ENCODE data around the gene UVSSA.

UVSSA gene

GRCh38 chr4:1367230-1367935, 20.4 kb downstream of the UVSSA start:
- TF ChIP-seq, protein P1, sequence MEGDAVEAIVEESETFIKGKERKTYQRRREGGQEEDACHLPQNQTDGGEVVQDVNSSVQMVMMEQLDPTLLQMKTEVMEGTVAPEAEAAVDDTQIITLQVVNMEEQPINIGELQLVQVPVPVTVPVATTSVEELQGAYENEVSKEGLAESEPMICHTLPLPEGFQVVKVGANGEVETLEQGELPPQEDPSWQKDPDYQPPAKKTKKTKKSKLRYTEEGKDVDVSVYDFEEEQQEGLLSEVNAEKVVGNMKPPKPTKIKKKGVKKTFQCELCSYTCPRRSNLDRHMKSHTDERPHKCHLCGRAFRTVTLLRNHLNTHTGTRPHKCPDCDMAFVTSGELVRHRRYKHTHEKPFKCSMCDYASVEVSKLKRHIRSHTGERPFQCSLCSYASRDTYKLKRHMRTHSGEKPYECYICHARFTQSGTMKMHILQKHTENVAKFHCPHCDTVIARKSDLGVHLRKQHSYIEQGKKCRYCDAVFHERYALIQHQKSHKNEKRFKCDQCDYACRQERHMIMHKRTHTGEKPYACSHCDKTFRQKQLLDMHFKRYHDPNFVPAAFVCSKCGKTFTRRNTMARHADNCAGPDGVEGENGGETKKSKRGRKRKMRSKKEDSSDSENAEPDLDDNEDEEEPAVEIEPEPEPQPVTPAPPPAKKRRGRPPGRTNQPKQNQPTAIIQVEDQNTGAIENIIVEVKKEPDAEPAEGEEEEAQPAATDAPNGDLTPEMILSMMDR (IDR thresholded peaks at IDR 0.05; ENCODE audit: control extremely low read depth, extremely low read depth, low read depth, missing control alignments): no peak
- CTCF ChIA-PET: no interaction called here
- POLR2A ChIA-PET: no interaction called here
- no peak for DNase-seq (ENCODE audit: extremely low spot score)

DNA sequence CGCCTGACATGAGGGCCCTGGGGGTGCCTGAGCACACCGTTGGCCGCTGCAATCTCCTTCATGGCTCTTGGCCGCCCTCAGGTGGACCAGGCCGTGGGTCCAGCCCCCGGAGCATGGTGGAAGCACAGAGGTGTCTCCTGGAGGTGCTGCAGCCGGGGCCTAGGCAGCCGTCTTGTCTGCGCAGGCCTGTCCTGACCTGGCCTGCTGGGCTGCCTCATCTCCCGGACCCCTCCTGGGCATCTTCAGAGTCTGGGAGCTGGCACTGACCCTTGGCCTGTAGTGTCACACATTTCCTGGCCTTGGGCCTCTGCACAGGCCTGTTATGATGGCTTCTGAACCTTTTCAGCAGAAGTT, 20.9 kb downstream of the UVSSA start:
- no peak for DNase-seq (ENCODE audit: extremely low spot score)
- ChIA-PET POLR2A (no interaction called here), CTCF (interaction anchor here (1.3 kb wide), 1 partner anchor 14 kb away, joined by 3 read pairs; no protein-coding TSS in a partner anchor)
- TF ChIP-seq, protein P1 (IDR thresholded peaks at IDR 0.05; ENCODE audit: control extremely low read depth, extremely low read depth, low read depth, missing control alignments): no peak

DNA sequence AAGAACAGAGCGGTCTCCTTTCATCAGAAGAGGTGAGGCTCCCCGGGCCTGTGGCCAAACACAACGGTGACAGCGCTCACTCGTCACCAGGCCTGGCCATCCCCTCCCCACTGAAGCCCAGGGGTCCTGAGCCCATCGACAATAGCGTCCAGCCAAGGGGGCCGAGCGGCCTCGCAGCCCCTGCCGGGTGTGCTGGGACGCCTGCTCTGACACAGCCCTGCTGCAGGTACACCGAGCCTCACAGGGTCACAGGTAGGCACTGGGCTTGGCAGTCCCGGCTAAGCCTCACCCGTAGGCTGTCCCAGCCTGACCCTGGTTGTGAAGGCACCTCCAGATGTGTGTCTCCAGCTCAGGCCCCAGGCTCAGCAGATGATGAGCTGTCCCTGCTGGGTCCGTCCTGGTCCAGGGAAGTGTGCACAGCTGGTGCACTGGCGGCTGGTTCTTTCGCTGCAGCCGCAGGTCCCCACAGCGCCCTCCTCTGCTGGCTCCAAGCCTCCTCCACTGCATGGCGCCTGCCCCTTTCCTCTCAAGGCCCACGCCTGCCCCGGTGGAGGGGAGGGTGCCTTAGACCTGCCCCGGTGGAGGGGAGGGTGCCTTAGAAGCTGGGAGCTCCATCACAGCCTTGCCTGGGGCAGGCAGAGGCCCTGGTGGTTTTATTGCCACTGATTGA, 21.5 kb downstream of the UVSSA start:
- ChIA-PET POLR2A (no interaction called here), CTCF (interaction anchor here (1.0 to 1.3 kb wide), 2 partner anchors 13 to 15 kb away, joined by 3 read pairs; no protein-coding TSS in a partner anchor)
- TF ChIP-seq, protein P1 (IDR thresholded peaks at IDR 0.05; ENCODE audit: control extremely low read depth, extremely low read depth, low read depth, missing control alignments): no peak
- no peak for DNase-seq (ENCODE audit: extremely low spot score)

DNA sequence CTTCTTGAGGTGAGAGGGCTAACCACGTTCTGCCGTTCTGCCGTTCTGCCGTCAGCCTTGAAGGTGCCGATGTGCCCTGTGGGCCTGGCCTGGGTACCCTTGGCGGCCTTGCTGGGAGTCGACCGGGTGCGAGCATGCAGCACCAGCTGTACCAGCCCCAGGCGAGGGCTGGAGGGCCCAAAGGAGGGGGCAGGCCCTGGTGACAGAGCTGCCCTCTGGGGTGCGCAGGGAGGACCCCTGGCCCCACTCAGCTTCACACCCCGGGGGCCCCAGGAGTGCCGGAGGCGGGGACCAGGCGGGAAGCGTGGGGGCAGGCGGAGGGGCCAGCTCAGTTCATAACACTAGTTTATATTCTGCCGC, 22.1 kb downstream of the UVSSA start:
- ChIA-PET POLR2A (no interaction called here), CTCF (interaction anchor here (1.0 to 1.3 kb wide), 2 partner anchors 13 to 16 kb away, joined by 3 read pairs; no protein-coding TSS in a partner anchor)
- TF ChIP-seq, protein P1 (IDR thresholded peaks at IDR 0.05; ENCODE audit: control extremely low read depth, extremely low read depth, low read depth, missing control alignments): no peak
- no peak for DNase-seq (ENCODE audit: extremely low spot score)

GRCh38 chr4:1369479-1370079, 22.6 kb downstream of the UVSSA start:
- TF ChIP-seq, protein P1 (IDR thresholded peaks at IDR 0.05; ENCODE audit: control extremely low read depth, extremely low read depth, low read depth, missing control alignments): no peak
- DNase-seq (ENCODE audit: extremely low spot score): no peak
- CTCF ChIA-PET: no interaction called here
- POLR2A ChIA-PET: no interaction called here

DNA sequence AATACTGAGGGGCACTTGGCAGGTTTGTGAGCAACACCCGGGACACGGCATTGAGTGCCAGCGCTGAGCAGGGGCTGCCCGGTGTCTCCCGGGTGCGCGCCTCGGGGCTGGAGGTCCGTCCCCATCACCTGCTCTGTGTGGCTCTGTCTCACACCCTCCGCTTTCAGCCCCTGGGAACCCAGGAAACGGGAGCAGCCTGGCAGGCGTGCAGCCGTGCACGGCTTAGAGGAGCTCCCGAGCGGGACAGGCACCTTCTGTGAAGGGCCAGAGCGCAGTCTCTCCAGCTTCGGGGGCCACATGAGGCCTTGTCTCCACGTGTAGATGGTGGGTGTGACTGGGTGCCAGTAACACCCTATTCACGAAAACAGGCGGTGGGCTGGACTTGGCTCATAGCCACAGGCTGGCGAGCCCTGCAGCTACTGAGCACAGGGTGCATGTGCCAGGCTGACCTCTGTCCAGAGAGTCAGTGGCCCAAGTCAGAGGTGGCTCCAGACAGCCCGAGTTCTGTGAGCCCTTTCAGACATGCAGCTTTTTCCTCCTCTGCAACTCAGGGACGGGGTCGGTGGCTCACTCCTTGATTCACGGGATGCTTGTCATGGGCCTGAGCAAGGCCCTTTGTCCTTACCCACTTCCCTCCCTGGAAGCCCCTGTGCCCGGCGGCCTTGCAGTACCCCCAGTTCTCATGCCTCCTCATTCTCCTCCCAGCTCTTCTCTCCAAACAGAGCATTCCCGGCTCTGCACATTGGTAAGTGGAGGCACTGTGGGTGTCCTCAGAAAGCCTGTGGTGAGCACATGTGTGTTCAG, 23.5 kb downstream of the UVSSA start:
- DNase-seq (ENCODE audit: extremely low spot score): no peak
- ChIA-PET POLR2A (no interaction called here), CTCF (interaction anchor here (1.0 to 2.0 kb wide), 2 partner anchors 9 to 14 kb away, joined by 4 to 6 read pairs; no protein-coding TSS in a partner anchor)
- TF ChIP-seq, protein P1 (IDR thresholded peaks at IDR 0.05; ENCODE audit: control extremely low read depth, extremely low read depth, low read depth, missing control alignments): no peak

Data from GM10248 (cell line).